AG10803 (cell line): ENCODE measurements around the gene IFNA8.

Experiments
- DNase-seq: peaks from one replicate; pipeline ENCODE4 v3.0.0; 2010; ENCODE audit warnings: low read depth
- H3K4me3 ChIP-seq: 2 replicates; pipeline ENCODE4 v1.5.1; 2011; ENCODE audit warnings: mild to moderate bottlenecking, low read length, control low read depth
- CTCF ChIP-seq: conservative IDR thresholded peaks from 2 replicates; pipeline ENCODE4 v1.5.1; 2011; ENCODE audit warnings: mild to moderate bottlenecking, low read length, control low read depth, inconsistent platforms

IFNA8 gene

DNA sequence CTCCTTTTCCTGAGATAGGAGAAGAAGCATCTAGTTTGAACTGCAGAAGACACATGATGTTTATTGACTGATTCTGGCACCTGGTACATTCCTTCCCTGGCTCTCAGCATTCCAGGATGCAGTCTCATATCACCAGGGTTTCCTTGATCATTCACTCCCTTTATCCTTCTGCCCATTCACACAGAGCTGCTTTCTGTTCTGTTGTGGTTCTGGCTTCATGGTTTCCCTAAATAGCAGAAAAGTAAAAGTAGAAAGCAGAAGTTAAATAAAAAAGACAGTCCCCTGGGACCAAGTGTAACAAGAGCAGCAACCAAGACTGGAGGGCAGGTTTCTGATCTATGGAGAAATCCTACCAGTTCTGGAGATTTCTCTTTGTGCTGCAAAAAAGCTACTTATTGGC lies 3.2 kb downstream of the IFNA8 start:
- no peak for DNase-seq
- TF ChIP-seq CTCF = no peak
- H3K4me3 ChIP-seq = no peak overlapping the region

GRCh38 chr9:21413151-21413550 lies 4.2 kb downstream of the IFNA8 start:
- no peak overlapping the region for H3K4me3 ChIP-seq
- no peak for DNase-seq
- TF ChIP-seq CTCF = no peak

GRCh38 chr9:21413624-21414023 lies 4.7 kb downstream of the IFNA8 start:
- DNase-seq = no peak
- no peak overlapping the region for H3K4me3 ChIP-seq
- TF ChIP-seq CTCF = peak; percentile 39

- DNase-seq = no peak
- H3K4me3 ChIP-seq = no peak overlapping the region
- no peak for TF ChIP-seq CTCF
These were observed 5.5 kb downstream of the IFNA8 start for GRCh38 chr9:21414220-21414940.

- DNase-seq = no peak
- H3K4me3 ChIP-seq = no peak overlapping the region
- TF ChIP-seq CTCF = no peak
These were observed 6.8 kb downstream of the IFNA8 start for GRCh38 chr9:21415493-21416267.

GRCh38 chr9:21428235-21428634 lies 19.3 kb downstream of the IFNA8 start:
- no peak for DNase-seq
- no peak for TF ChIP-seq CTCF
- H3K4me3 ChIP-seq = no peak overlapping the region

- no peak overlapping the region for H3K4me3 ChIP-seq
- DNase-seq = no peak
- TF ChIP-seq CTCF = no peak
These were observed 20.3 kb downstream of the IFNA8 start for GRCh38 chr9:21429191-21429590.
